B cell (primary cell): ENCODE data around the gene CFLAR. TPM values are rescaled to one million over a fixed set of nuclear protein-coding genes. Genes with fewer than 3 reads are reported as not detected.

Experiments used
- ATAC-seq: fragments of 200-7000 bp; cut with Tn5 transposase; one replicate; pipeline ENCODE4 v1.10.0; 2021; ENCODE audit warnings: low read depth, mild to moderate bottlenecking, moderate number of reproducible peaks, moderate library complexity
- CTCF ChIA-PET: fragments of 350-600 bp; sonication (Branson Sonifier 250); formaldehyde crosslinking; loops from one replicate; lab custom pipeline; 2021; ENCODE audit warnings: antibody characterized with exemption, inconsistent platforms; lab: Charles Lee
- POLR2A ChIA-PET: fragments of 350-600 bp; sonication (Branson Sonifier 250); formaldehyde crosslinking; loops from one replicate; lab custom pipeline; 2021; ENCODE audit warnings: antibody characterized with exemption; lab: Charles Lee
- DNase-seq: peaks from one replicate; pipeline ENCODE4 v3.0.0; 2013
- H2AFZ ChIP-seq: 2 replicates; pipeline ENCODE4 v1.6.1; 2012; ENCODE audit warnings: mild to moderate bottlenecking, low read depth, low read length; ENCODE audit not compliant: insufficient read depth, poor library complexity, severe bottlenecking
- H3K27ac ChIP-seq, 2 donors: 1 replicate in 1 of 2; 2 replicates in 1 of 2; pipeline ENCODE4 v1.5.1; 2012 to 2013; ENCODE audit warnings: low read length in 2 of 2, mild to moderate bottlenecking in 2 of 2, moderate library complexity in 1 of 2
- H3K27me3 ChIP-seq, 4 experiments: fragments of 200-600 bp in 1 of 4; sonication (generic) in 1 of 4; replicated peaks in 1 of 4; 1 replicate in 2 of 4; 2 replicates in 2 of 4; pipeline versions ENCODE4 v1.6.1 to v1.7.0; 2013 to 2016; ENCODE audit warnings: low read length in 3 of 4, mild to moderate bottlenecking in 2 of 4, mixed read lengths in 1 of 4, moderate library complexity in 1 of 4; ENCODE audit not compliant: insufficient read depth in 4 of 4, control insufficient read depth in 3 of 4; ENCODE audit errors: control extremely low read depth in 1 of 4
- H3K36me3 ChIP-seq, 2 experiments: replicated peaks in 1 of 2; 1 replicate in 1 of 2; 2 replicates in 1 of 2; pipeline versions ENCODE4 v1.6.1 to v1.7.1; 2013; ENCODE audit warnings: low read length in 1 of 2; ENCODE audit not compliant: insufficient read depth in 2 of 2, control insufficient read depth in 1 of 2; ENCODE audit errors: control extremely low read depth in 1 of 2, extremely low read depth in 1 of 2
- H3K4me1 ChIP-seq, 2 donors: fragments of 200-600 bp in 1 of 2; sonication (generic) in 1 of 2; 1 replicate in 1 of 2; 2 replicates in 1 of 2; pipeline versions ENCODE4 v1.5.1 to v1.6.1; 2013 to 2017; ENCODE audit warnings: low read length in 2 of 2; ENCODE audit not compliant: control insufficient read depth in 2 of 2, insufficient read depth in 2 of 2
- H3K4me2 ChIP-seq: replicated peaks from 2 replicates; pipeline ENCODE3; 2012; ENCODE audit warnings: mild to moderate bottlenecking, low read depth, low read length; ENCODE audit not compliant: poor library complexity, severe bottlenecking
- H3K4me3 ChIP-seq, 5 experiments: fragments of 200-600 bp in 1 of 5; sonication (generic) in 1 of 5; 1 replicate in 3 of 5; 2 replicates in 2 of 5; pipeline versions ENCODE4 v1.5.1 to v1.7.0; 2011 to 2016; ENCODE audit warnings: low read length in 4 of 5, mild to moderate bottlenecking in 4 of 5, low read depth in 2 of 5, control low read depth in 1 of 5, moderate library complexity in 1 of 5; ENCODE audit not compliant: insufficient read depth in 1 of 5; ENCODE audit errors: control extremely low read depth in 1 of 5, extremely low read depth in 1 of 5
- H3K79me2 ChIP-seq: fragments of 200-600 bp; sonication (generic); one replicate; pipeline ENCODE4 v1.6.0; 2016; ENCODE audit warnings: low read length; ENCODE audit not compliant: control insufficient read depth, insufficient read depth
- H3K9ac ChIP-seq: fragments of 200-600 bp; sonication (generic); 2 replicates; pipeline ENCODE4 v1.6.1; 2017; ENCODE audit warnings: mild to moderate bottlenecking, low read length, moderate library complexity
- H3K9me3 ChIP-seq, 3 donors: one replicate each; pipeline versions ENCODE4 v1.6.1 to v1.7.1; 2013; ENCODE audit warnings: low read length in 2 of 3; ENCODE audit not compliant: control insufficient read depth in 2 of 3, insufficient read depth in 1 of 3; ENCODE audit errors: control extremely low read depth in 1 of 3
- H4K20me1 ChIP-seq: 2 replicates; pipeline ENCODE4 v1.6.0; 2012; ENCODE audit warnings: mild to moderate bottlenecking, low read length; ENCODE audit not compliant: insufficient read depth, control insufficient read depth, poor library complexity, severe bottlenecking
- H3K27ac Mint-ChIP-seq: one replicate; pipeline ENCODE4 v1.8.0; 2021; ENCODE audit warnings: mixed read lengths
- H3K27me3 Mint-ChIP-seq: one replicate; pipeline ENCODE4 v1.8.0; 2021; ENCODE audit warnings: mixed read lengths
- H3K4me1 Mint-ChIP-seq: one replicate; pipeline ENCODE4 v1.8.0; 2021; ENCODE audit warnings: mixed read lengths
- H3K4me3 Mint-ChIP-seq: one replicate; pipeline ENCODE4 v1.8.0; 2021; ENCODE audit warnings: mixed read lengths
- H3K9me3 Mint-ChIP-seq: one replicate; pipeline ENCODE4 v1.8.0; 2022; ENCODE audit warnings: mixed read lengths; ENCODE audit not compliant: insufficient read depth
- EZH2 ChIP-seq: IDR thresholded peaks from 2 replicates; pipeline ENCODE4 v1.6.1; 2012; ENCODE audit warnings: borderline replicate concordance, low read depth, mild to moderate bottlenecking, moderate library complexity, low read length; ENCODE audit not compliant: insufficient read depth, poor library complexity, severe bottlenecking
- WGBS: methylation state at CpG from one replicate; pipeline ENCODE4 v1.1.5; 2013; ENCODE audit warnings: missing lambda C conversion rate; ENCODE audit not compliant: insufficient coverage; 5-methylcytosine and 5-hydroxymethylcytosine counted together
- intact Hi-C: fragments of 100-400 bp; cut with micrococcal nuclease; formaldehyde crosslinking; loops from one replicate; pipeline ENCODE4 v1.10.0; 2022
- polyA plus RNA-seq: library from polyadenylated mRNA; depleted of rRNA; stranded (reverse); fragments of >200 nt; gene quantifications from 2 replicates; pipeline ENCODE4 v1.2.3, GENCODE V29; 2012
- total RNA-seq, 2 donors: library from RNA; stranded (reverse); fragments of 120-200 nt in 1 of 2; gene quantifications; 1 replicate in 1 of 2; 2 replicates in 1 of 2; pipeline versions ENCODE4 v1.2.3 to v1.2.4, GENCODE V29; 2013 to 2022
- TF ChIP-seq, protein P1 (sequence below): fragments of 200-600 bp; IDR thresholded peaks from one replicate; pipeline ENCODE4 v1.8.0; 2022; ENCODE audit warnings: antibody characterized with exemption, mild to moderate bottlenecking

The CFLAR gene
- total and polyA plus RNA-seq, 2 donors (not counting 1 experiment from before 2014, with no cell fraction given) = 58.4 to 216 TPM

DNA sequence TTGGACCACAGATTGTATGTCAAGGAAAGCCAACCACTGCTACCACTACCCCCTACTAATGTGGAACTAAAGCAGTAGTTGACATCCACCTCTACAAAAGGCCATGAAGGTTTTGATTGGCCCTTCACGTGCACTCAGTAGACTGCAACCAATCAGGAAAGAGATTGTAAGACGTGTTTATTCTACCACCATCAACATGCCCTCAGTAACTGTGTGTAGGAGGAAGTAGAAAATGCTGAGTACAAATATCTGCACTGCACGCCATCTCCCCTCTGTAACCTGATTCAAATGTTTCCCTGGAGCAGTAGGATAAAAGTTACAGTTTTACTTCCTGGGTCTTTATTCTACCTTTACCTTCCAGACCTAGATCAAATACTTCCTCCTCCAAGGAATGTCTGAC is 64.0 kb downstream of the CFLAR start:
- ChIA-PET POLR2A (no interaction called here), CTCF (interaction anchor here (1.3 to 7.5 kb wide), 5 partner anchors 52 to 275 kb away, joined by 3 to 347 read pairs (median 41); partner anchors contain the start of genes CFLAR and ORC2)
- Histone ChIP-seq H3K9me3 (peaks cover 0 to 4% (median 0%) of the 10 kb centered on the region in 3 donors), H4K20me1 (no peaks in the 10 kb centered on the region), H3K4me3 (no peak overlapping the region), H3K4me1 (peaks cover 12 to 26% of the 10 kb centered on the region in 2 donors), H3K9ac (no peak overlapping the region), H3K27ac (no peak overlapping the region), H3K79me2 (peaks cover 23% of the 10 kb centered on the region), H3K4me2 (no peak overlapping the region), H3K36me3 (no peaks in the 10 kb centered on the region), H3K27me3 (no peaks in the 10 kb centered on the region), H2AFZ (no peak overlapping the region)
- H3K27me3 Mint-ChIP-seq = no peaks in the 10 kb centered on the region
- intact Hi-C loops = loop anchor here (5.0 kb wide), 1 partner anchor 1268 kb away; the partner anchor contains the start of gene C2orf69
- no peak for DNase-seq
- TF ChIP-seq EZH2 = no peak
- TF ChIP-seq, protein P1, sequence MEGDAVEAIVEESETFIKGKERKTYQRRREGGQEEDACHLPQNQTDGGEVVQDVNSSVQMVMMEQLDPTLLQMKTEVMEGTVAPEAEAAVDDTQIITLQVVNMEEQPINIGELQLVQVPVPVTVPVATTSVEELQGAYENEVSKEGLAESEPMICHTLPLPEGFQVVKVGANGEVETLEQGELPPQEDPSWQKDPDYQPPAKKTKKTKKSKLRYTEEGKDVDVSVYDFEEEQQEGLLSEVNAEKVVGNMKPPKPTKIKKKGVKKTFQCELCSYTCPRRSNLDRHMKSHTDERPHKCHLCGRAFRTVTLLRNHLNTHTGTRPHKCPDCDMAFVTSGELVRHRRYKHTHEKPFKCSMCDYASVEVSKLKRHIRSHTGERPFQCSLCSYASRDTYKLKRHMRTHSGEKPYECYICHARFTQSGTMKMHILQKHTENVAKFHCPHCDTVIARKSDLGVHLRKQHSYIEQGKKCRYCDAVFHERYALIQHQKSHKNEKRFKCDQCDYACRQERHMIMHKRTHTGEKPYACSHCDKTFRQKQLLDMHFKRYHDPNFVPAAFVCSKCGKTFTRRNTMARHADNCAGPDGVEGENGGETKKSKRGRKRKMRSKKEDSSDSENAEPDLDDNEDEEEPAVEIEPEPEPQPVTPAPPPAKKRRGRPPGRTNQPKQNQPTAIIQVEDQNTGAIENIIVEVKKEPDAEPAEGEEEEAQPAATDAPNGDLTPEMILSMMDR = no peak
- ATAC-seq = no peak
- H3K4me1 Mint-ChIP-seq = peaks cover 28% of the 10 kb centered on the region
- no CpG with 5 or more reads among the region's 3 CpGs for WGBS
- H3K4me3 Mint-ChIP-seq = no peak overlapping the region
- peak overlapping the region; percentile 37 for H3K27ac Mint-ChIP-seq
- H3K9me3 Mint-ChIP-seq = no peaks in the 10 kb centered on the region

DNA sequence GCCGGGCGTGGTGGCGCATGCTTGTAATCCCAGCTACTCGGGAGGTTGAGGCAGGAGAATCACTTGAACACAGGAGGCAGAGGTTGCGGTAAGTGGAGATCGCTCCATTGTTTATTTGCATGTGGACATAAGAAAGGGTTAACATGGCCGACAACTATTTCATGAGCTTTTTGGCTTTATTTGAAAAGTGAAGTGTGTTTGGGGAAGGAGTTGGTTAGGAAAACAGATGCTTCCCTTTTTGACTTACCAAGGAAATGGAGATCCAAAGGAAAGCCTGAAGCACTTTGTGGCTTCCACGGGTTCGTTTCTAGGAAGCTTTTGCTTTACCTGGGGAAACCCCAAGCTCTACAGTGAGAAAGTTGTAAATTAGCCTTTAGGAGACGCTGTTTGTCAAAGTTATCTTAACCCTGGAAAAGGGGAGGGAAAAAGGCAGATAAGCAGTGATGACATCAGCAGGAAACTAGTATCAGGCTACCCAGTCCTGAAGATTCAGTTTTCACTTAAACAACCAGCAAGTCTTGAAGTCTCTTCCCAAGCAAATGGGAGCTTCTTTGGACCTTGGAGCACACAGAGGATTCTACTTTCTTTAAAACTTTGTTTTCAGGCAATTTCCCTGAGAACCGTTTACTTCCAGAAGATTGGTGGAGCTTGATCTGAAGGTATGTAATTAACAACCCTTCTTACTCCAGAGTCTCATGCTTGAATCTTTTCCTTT is 66.8 kb downstream of the CFLAR start, which contains the start of gene CASP10:
Gene CASP10 (plus strand): TSS at position 492 of the 715 bp plus-strand sequence. CDS start 2,637 bp downstream, outside the sequence.
- Histone ChIP-seq H3K79me2 (peaks cover 47% of the 10 kb centered on the region), H3K36me3 (peaks cover 0 to 14% of the 10 kb centered on the region in 2 experiments), H3K27me3 (no peaks in the 10 kb centered on the region), H3K4me2 (peak within 1 kb of the TSS; percentile 77), H2AFZ (peak within 1 kb of the TSS; percentile 70), H3K4me3 (peak within 1 kb of the TSS; percentile 64 to 96 (median 79)), H4K20me1 (no peaks in the 10 kb centered on the region), H3K9me3 (peaks cover 0 to 4% (median 0%) of the 10 kb centered on the region in 3 donors), H3K4me1 (peaks cover 30 to 37% of the 10 kb centered on the region in 2 donors), H3K9ac (peak within 1 kb of the TSS; percentile 86), H3K27ac (peak within 1 kb of the TSS; percentile 33 to 71)
- DNase-seq (peak; percentile 85), ATAC-seq (peak; percentile 84)
- POLR2A ChIA-PET = interaction anchor here (0.5 to 2.3 kb wide), 12 partner anchors 12 to 114 kb away, joined by 3 to 17 read pairs (median 4); no protein-coding TSS in a partner anchor
- CTCF ChIA-PET = interaction anchor here (0.6 to 7.5 kb wide), 43 partner anchors 9 to 470 kb away, joined by 3 to 347 read pairs (median 5); partner anchors contain the start of genes CASP8, CFLAR, ORC2 and STRADB
- TF ChIP-seq EZH2 = no peak
- TF ChIP-seq, protein P1 = peak; percentile 71
- Mint-ChIP-seq H3K4me1 (peaks cover 46% of the 10 kb centered on the region), H3K27ac (peak within 1 kb of the TSS; percentile 86), H3K27me3 (no peaks in the 10 kb centered on the region), H3K4me3 (peak within 1 kb of the TSS; percentile 96), H3K9me3 (no peaks in the 10 kb centered on the region)
- intact Hi-C loops = loop anchor here (1.0 to 5.0 kb wide), 5 partner anchors 25 to 1271 kb away; partner anchors contain the start of genes C2orf69 and CASP8
- 10% methylated on average over 7 of the region's 11 CpGs for whole genome bisulfite sequencing
